ENCODE results near the gene MAP2K5.

The MAP2K5 gene

DNA sequence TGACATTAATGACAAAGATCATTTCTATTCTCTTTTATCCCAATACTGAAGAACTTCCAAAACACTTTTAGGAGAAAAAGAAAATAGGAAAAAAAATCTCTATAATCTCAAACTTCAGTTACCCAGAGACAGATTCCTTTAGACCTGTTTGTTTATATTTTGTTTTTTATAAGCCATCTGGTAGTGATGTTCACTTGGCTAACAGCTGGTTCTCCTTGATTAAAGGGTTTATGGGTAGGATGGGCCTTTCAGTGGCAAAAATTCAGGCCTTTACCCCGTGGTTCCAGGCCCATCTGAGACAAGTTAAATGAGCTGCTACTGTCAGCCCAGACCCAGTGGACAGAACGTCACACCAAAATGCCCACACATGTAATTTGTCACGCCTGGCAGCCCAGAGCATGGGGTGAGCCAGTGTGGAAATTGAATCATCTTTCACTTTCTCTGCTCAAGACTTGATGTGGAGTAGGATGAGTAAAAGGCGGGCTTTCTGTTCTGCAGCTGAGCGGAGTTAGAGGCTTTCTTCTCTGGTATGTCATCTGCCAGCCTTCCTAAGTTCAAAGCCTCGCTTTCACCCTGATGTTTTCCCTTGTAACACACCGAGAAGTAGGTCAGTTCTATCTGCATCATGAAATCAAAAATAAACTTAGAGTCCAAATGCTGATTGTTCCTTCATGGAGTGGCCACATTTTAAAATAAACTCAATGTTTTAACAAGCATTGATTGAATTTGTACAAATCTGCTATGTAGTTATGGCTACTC, 220.3 kb downstream of the MAP2K5 start:
- H2AFZ ChIP-seq (ENCODE audit: low read length): no peak overlapping the region
- H2BK12ac ChIP-seq (ENCODE audit: low read length): no peak overlapping the region
- peaks cover 2 to 17% of the 10 kb centered on the region in 2 donors for H3K4me1 ChIP-seq (ENCODE audit: control insufficient read depth in 2 of 2, insufficient read depth in 1 of 2, low read depth in 1 of 2, low read length in 2 of 2)
- no peaks in the 10 kb centered on the region for H3K9me3 ChIP-seq (replicated peaks in 1 of 2; ENCODE audit: control insufficient read depth in 2 of 2, insufficient read depth in 1 of 2, low read depth in 1 of 2, low read length in 2 of 2)
- no peak overlapping the region for H2BK5ac ChIP-seq (ENCODE audit: low read length)
- H2BK120ac ChIP-seq (ENCODE audit: low read depth, low read length): no peak overlapping the region
- H3K79me1 ChIP-seq (ENCODE audit: low read depth, low read length): no peaks in the 10 kb centered on the region
- no peak overlapping the region for H3K4ac ChIP-seq (ENCODE audit: low read length)
- no peak overlapping the region for H3K14ac ChIP-seq (ENCODE audit: low read length)
- no peak overlapping the region for H4K8ac ChIP-seq (ENCODE audit: low read depth, low read length)
- no peak overlapping the region for H4K91ac ChIP-seq (ENCODE audit: low read depth, low read length, poor library complexity)
- WGBS, 2 donors (ENCODE audit: extremely low coverage in 2 of 2, insufficient read length in 2 of 2, insufficient replicate concordance in 1 of 2): no CpG with 5 or more reads among the region's 7 CpGs
- H3K4me3 ChIP-seq (ENCODE audit: low read length in 2 of 2): no peak overlapping the region
- no peak overlapping the region for H3K23ac ChIP-seq (ENCODE audit: low read depth, low read length, poor library complexity)
- H3K4me2 ChIP-seq (ENCODE audit: insufficient read depth, low read length, poor library complexity, severe bottlenecking): no peak overlapping the region
- no peak overlapping the region for H3K27ac ChIP-seq (replicated peaks; ENCODE audit: low read length)
- H3K9ac ChIP-seq (ENCODE audit: low read depth, low read length, poor library complexity): no peak overlapping the region
- H2AK5ac ChIP-seq (ENCODE audit: low read depth, low read length): no peak overlapping the region
- DNase-seq (ENCODE audit: low spot score): no peak
- H3K18ac ChIP-seq (ENCODE audit: low read length): no peak overlapping the region
- no peak overlapping the region for H2BK15ac ChIP-seq (ENCODE audit: low read length)
- H3K27me3 ChIP-seq (ENCODE audit: control insufficient read depth in 3 of 3, insufficient read depth in 3 of 3, low read depth in 1 of 3, low read length in 3 of 3): no peaks in the 10 kb centered on the region
- H3K36me3 ChIP-seq (replicated peaks in 1 of 2; ENCODE audit: control insufficient read depth in 2 of 2, insufficient read depth in 2 of 2, low read length in 2 of 2): no peaks in the 10 kb centered on the region

GRCh38 chr15:67765701-67766100, 223.2 kb downstream of the MAP2K5 start:
- H2AK5ac ChIP-seq (ENCODE audit: low read depth, low read length): no peak overlapping the region
- H3K4me3 ChIP-seq (ENCODE audit: low read length in 2 of 2): no peak overlapping the region
- H3K18ac ChIP-seq (ENCODE audit: low read length): no peak overlapping the region
- H3K36me3 ChIP-seq (replicated peaks in 1 of 2; ENCODE audit: control insufficient read depth in 2 of 2, insufficient read depth in 2 of 2, low read length in 2 of 2): no peaks in the 10 kb centered on the region
- H3K27ac ChIP-seq (replicated peaks; ENCODE audit: low read length): no peak overlapping the region
- H3K14ac ChIP-seq (ENCODE audit: low read length): no peak overlapping the region
- H3K23ac ChIP-seq (ENCODE audit: low read depth, low read length, poor library complexity): no peak overlapping the region
- no CpG with 5 or more reads among the region's 2 CpGs for WGBS, 2 donors (ENCODE audit: extremely low coverage in 2 of 2, insufficient read length in 2 of 2, insufficient replicate concordance in 1 of 2)
- DNase-seq (ENCODE audit: low spot score): no peak
- H2BK120ac ChIP-seq (ENCODE audit: low read depth, low read length): no peak overlapping the region
- H2BK12ac ChIP-seq (ENCODE audit: low read length): no peak overlapping the region
- no peak overlapping the region for H4K8ac ChIP-seq (ENCODE audit: low read depth, low read length)
- H4K91ac ChIP-seq (ENCODE audit: low read depth, low read length, poor library complexity): no peak overlapping the region
- no peak overlapping the region for H2AFZ ChIP-seq (ENCODE audit: low read length)
- H2BK15ac ChIP-seq (ENCODE audit: low read length): no peak overlapping the region
- H3K9me3 ChIP-seq (replicated peaks in 1 of 2; ENCODE audit: control insufficient read depth in 2 of 2, insufficient read depth in 1 of 2, low read depth in 1 of 2, low read length in 2 of 2): no peaks in the 10 kb centered on the region
- no peaks in the 10 kb centered on the region for H3K27me3 ChIP-seq (ENCODE audit: control insufficient read depth in 3 of 3, insufficient read depth in 3 of 3, low read depth in 1 of 3, low read length in 3 of 3)
- no peak overlapping the region for H3K4ac ChIP-seq (ENCODE audit: low read length)
- H3K9ac ChIP-seq (ENCODE audit: low read depth, low read length, poor library complexity): no peak overlapping the region
- peaks cover 4 to 8% of the 10 kb centered on the region in 2 donors for H3K4me1 ChIP-seq (ENCODE audit: control insufficient read depth in 2 of 2, insufficient read depth in 1 of 2, low read depth in 1 of 2, low read length in 2 of 2)
- no peak overlapping the region for H3K4me2 ChIP-seq (ENCODE audit: insufficient read depth, low read length, poor library complexity, severe bottlenecking)
- H3K79me1 ChIP-seq (ENCODE audit: low read depth, low read length): no peaks in the 10 kb centered on the region
- H2BK5ac ChIP-seq (ENCODE audit: low read length): no peak overlapping the region

DNA sequence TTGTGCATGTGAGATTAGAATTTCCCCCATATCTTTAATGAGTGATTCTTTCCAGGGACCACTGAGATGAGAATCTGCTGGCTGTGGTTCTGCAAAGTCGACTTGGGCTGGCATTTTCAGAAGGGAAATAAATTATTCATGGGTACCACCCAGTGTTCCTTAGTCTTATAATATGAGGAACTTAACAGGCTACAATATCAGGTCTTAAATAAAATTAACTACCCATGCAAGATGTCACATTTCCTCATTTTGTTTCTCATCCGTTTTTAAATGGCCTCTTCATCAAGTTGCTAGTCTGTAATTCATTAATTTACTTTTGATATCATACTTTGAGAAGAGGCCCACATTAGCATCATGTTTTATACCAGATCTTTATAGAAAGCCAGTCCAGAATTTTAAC, 224.5 kb downstream of the MAP2K5 start:
- WGBS, 2 donors (ENCODE audit: extremely low coverage in 2 of 2, insufficient read length in 2 of 2, insufficient replicate concordance in 1 of 2): no CpG with 5 or more reads among the region's 2 CpGs
- no peak overlapping the region for H3K27ac ChIP-seq (replicated peaks; ENCODE audit: low read length)
- no peaks in the 10 kb centered on the region for H3K79me1 ChIP-seq (ENCODE audit: low read depth, low read length)
- H2BK120ac ChIP-seq (ENCODE audit: low read depth, low read length): no peak overlapping the region
- H2AK5ac ChIP-seq (ENCODE audit: low read depth, low read length): no peak overlapping the region
- no peak overlapping the region for H2BK12ac ChIP-seq (ENCODE audit: low read length)
- H3K4me1 ChIP-seq (ENCODE audit: control insufficient read depth in 2 of 2, insufficient read depth in 1 of 2, low read depth in 1 of 2, low read length in 2 of 2): peaks cover 4 to 8% of the 10 kb centered on the region in 2 donors
- no peak overlapping the region for H3K4me3 ChIP-seq (ENCODE audit: low read length in 2 of 2)
- H3K23ac ChIP-seq (ENCODE audit: low read depth, low read length, poor library complexity): no peak overlapping the region
- H3K14ac ChIP-seq (ENCODE audit: low read length): no peak overlapping the region
- no peak overlapping the region for H2BK5ac ChIP-seq (ENCODE audit: low read length)
- H3K4ac ChIP-seq (ENCODE audit: low read length): no peak overlapping the region
- H4K91ac ChIP-seq (ENCODE audit: low read depth, low read length, poor library complexity): no peak overlapping the region
- H4K8ac ChIP-seq (ENCODE audit: low read depth, low read length): no peak overlapping the region
- no peaks in the 10 kb centered on the region for H3K9me3 ChIP-seq (replicated peaks in 1 of 2; ENCODE audit: control insufficient read depth in 2 of 2, insufficient read depth in 1 of 2, low read depth in 1 of 2, low read length in 2 of 2)
- H2BK15ac ChIP-seq (ENCODE audit: low read length): no peak overlapping the region
- no peak overlapping the region for H3K4me2 ChIP-seq (ENCODE audit: insufficient read depth, low read length, poor library complexity, severe bottlenecking)
- H3K9ac ChIP-seq (ENCODE audit: low read depth, low read length, poor library complexity): no peak overlapping the region
- H3K18ac ChIP-seq (ENCODE audit: low read length): no peak overlapping the region
- no peak overlapping the region for H2AFZ ChIP-seq (ENCODE audit: low read length)
- no peaks in the 10 kb centered on the region for H3K36me3 ChIP-seq (replicated peaks in 1 of 2; ENCODE audit: control insufficient read depth in 2 of 2, insufficient read depth in 2 of 2, low read length in 2 of 2)
- DNase-seq (ENCODE audit: low spot score): no peak
- no peaks in the 10 kb centered on the region for H3K27me3 ChIP-seq (ENCODE audit: control insufficient read depth in 3 of 3, insufficient read depth in 3 of 3, low read depth in 1 of 3, low read length in 3 of 3)

DNA sequence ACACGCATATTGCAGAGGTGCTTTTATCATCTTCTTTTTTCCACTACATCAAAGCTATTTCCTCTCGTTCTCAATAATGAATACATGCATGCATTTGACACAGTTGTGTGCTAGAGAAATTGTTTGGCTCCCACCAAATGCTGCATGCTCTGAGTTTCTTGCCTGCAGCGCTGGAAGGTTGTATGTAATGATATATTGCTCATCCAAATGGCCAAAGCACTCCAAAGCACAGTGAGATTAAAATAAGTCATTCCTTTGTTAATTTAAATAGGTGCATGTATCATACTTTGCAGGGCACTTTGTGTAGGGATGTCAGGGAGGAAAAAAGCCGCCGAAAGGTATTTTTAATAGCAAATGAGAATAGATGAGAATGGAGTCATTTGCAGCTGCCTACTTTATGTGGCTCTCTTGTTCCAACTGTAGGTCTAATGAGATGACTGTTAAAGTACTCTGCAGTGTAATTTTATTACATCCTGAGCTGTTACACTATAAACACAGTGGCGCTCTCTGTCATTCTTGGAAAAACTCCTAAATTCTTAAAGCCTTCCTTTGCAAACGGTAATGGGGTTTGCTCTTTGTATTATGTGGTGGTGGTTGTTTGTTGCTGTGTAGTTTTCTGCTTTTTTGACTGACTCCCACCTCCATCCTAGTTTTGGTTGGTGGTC, 225.9 kb downstream of the MAP2K5 start:
- Histone ChIP-seq H3K9me3 (replicated peaks in 1 of 2; ENCODE audit: control insufficient read depth in 2 of 2, insufficient read depth in 1 of 2, low read depth in 1 of 2, low read length in 2 of 2) (no peaks in the 10 kb centered on the region), H3K4ac (ENCODE audit: low read length) (no peak overlapping the region), H4K8ac (ENCODE audit: low read depth, low read length) (no peak overlapping the region), H3K4me3 (ENCODE audit: low read length in 2 of 2) (no peak overlapping the region), H2BK15ac (ENCODE audit: low read length) (no peak overlapping the region), H3K14ac (ENCODE audit: low read length) (no peak overlapping the region), H3K36me3 (replicated peaks in 1 of 2; ENCODE audit: control insufficient read depth in 2 of 2, insufficient read depth in 2 of 2, low read length in 2 of 2) (no peaks in the 10 kb centered on the region), H2AFZ (ENCODE audit: low read length) (no peak overlapping the region), H3K9ac (ENCODE audit: low read depth, low read length, poor library complexity) (no peak overlapping the region), H3K79me1 (ENCODE audit: low read depth, low read length) (no peaks in the 10 kb centered on the region), H3K4me1 (ENCODE audit: control insufficient read depth in 2 of 2, insufficient read depth in 1 of 2, low read depth in 1 of 2, low read length in 2 of 2) (peaks cover 4 to 8% of the 10 kb centered on the region in 2 donors), H3K23ac (ENCODE audit: low read depth, low read length, poor library complexity) (no peak overlapping the region), H3K4me2 (ENCODE audit: insufficient read depth, low read length, poor library complexity, severe bottlenecking) (no peak overlapping the region), H2BK12ac (ENCODE audit: low read length) (no peak overlapping the region), H3K18ac (ENCODE audit: low read length) (no peak overlapping the region), H2BK120ac (ENCODE audit: low read depth, low read length) (no peak overlapping the region), H3K27me3 (ENCODE audit: control insufficient read depth in 3 of 3, insufficient read depth in 3 of 3, low read depth in 1 of 3, low read length in 3 of 3) (no peaks in the 10 kb centered on the region), H4K91ac (ENCODE audit: low read depth, low read length, poor library complexity) (no peak overlapping the region), H3K27ac (replicated peaks; ENCODE audit: low read length) (no peak overlapping the region), H2AK5ac (ENCODE audit: low read depth, low read length) (no peak overlapping the region), H2BK5ac (ENCODE audit: low read length) (no peak overlapping the region)
- no CpG with 5 or more reads among the region's 7 CpGs for WGBS, 2 donors (ENCODE audit: extremely low coverage in 2 of 2, insufficient read length in 2 of 2, insufficient replicate concordance in 1 of 2)
- no peak for DNase-seq (ENCODE audit: low spot score)

Measured in neuronal stem cell (in vitro differentiated cells).